ENCODE results near the gene ARHGEF25. TPM values are rescaled to one million over a fixed set of nuclear protein-coding genes. Genes with fewer than 3 reads are reported as not detected.

The ARHGEF25 gene
- total RNA-seq, 1 donor from 2014 or later: 16.8 TPM

GRCh38 chr12:57619434-57620244 is 8.4 kb downstream of the ARHGEF25 start:
- DNase-seq (ENCODE audit: low read depth) (no peak), FAIRE-seq (no peak)
- peaks cover 47% of the 10 kb centered on the region for H3K36me3 Mint-ChIP-seq (ENCODE audit: low read depth, unreplicated experiment)
- H3K4me1 ChIP-seq (ENCODE audit: insufficient read depth, low read length): peaks cover 9% of the 10 kb centered on the region
- H3K4me1 Mint-ChIP-seq (ENCODE audit: low read depth, unreplicated experiment): peaks cover 8% of the 10 kb centered on the region
- H3K27me3 Mint-ChIP-seq (ENCODE audit: low read depth, unreplicated experiment): peaks cover 89% of the 10 kb centered on the region
- H3K9me3 ChIP-seq (ENCODE audit: insufficient read depth, low read depth, low read length): no peaks in the 10 kb centered on the region
- H3K27ac Mint-ChIP-seq (ENCODE audit: unreplicated experiment): no peak overlapping the region
- no peaks in the 10 kb centered on the region for H3K79me2 ChIP-seq (ENCODE audit: insufficient read depth, low read length)
- H3K4me3 Mint-ChIP-seq (ENCODE audit: unreplicated experiment): peak overlapping the region; percentile 60
- peaks cover 52% of the 10 kb centered on the region for H3K27me3 ChIP-seq (ENCODE audit: insufficient read depth, low read length)
- no peak overlapping the region for H3K9ac ChIP-seq (ENCODE audit: low read length)
- no peak overlapping the region for H3K4me2 ChIP-seq (ENCODE audit: low read length)
- H3K9me3 Mint-ChIP-seq (ENCODE audit: unreplicated experiment): peaks cover 5% of the 10 kb centered on the region
- no peak for TF ChIP-seq CTCF (IDR thresholded peaks at IDR 0.05; ENCODE audit: insufficient read depth, low read depth, low read length)
- TF ChIP-seq EZH2 (IDR thresholded peaks at IDR 0.05; ENCODE audit: insufficient read depth, low read length): no peak
- no peak overlapping the region for H2AFZ ChIP-seq (ENCODE audit: low read depth, low read length)
- H3K27ac ChIP-seq (ENCODE audit: low read depth, low read length): no peak overlapping the region
- H3K36me3 ChIP-seq (ENCODE audit: insufficient read depth, low read length): no peaks in the 10 kb centered on the region
- H4K20me1 ChIP-seq (ENCODE audit: insufficient read depth, low read length): peaks cover 24% of the 10 kb centered on the region
- no peak overlapping the region for H3K4me3 ChIP-seq (ENCODE audit: insufficient read depth, low read depth, low read length)

DNA sequence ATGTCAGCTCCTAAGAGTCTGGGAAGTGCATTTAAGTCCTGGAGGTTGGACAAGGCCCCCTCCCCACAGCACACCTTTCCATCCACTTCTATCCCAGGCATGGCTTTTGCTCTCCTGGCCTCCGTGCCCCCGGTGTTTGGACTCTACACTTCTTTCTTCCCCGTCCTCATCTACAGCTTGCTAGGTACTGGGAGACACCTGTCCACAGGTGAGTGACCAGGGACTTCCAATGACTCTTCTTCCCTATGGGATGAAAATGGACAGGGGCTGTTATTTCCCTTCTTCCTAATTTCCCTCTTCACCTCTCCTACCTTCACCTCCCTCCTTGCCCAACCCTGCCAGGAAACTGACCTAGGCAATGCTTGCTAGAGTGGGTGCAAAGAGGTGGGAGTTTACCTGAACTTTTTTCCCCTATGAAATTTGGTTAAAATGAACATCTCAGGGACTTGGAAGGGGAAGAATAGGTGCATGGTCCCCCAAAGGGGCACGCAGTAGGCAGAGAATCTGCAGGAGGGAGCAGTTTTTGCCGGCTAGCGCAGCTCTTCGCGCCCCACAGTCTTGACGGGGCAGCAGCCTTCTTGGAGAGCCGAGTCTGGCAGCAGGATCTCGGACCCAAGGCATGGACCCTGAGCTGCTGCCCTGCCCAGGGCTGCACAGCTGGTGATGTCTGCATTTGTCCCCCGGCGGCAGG is 9.2 kb downstream of the ARHGEF25 start:
- Histone ChIP-seq H3K27me3 (ENCODE audit: insufficient read depth, low read length) (peaks cover 59% of the 10 kb centered on the region), H3K79me2 (ENCODE audit: insufficient read depth, low read length) (no peaks in the 10 kb centered on the region), H3K9me3 (ENCODE audit: insufficient read depth, low read depth, low read length) (no peaks in the 10 kb centered on the region), H3K27ac (ENCODE audit: low read depth, low read length) (no peak overlapping the region), H2AFZ (ENCODE audit: low read depth, low read length) (peak overlapping the region; percentile 40), H3K36me3 (ENCODE audit: insufficient read depth, low read length) (no peaks in the 10 kb centered on the region), H3K4me2 (ENCODE audit: low read length) (peak overlapping the region; percentile 91), H3K4me3 (ENCODE audit: insufficient read depth, low read depth, low read length) (no peak overlapping the region), H4K20me1 (ENCODE audit: insufficient read depth, low read length) (peaks cover 24% of the 10 kb centered on the region), H3K4me1 (ENCODE audit: insufficient read depth, low read length) (peaks cover 9% of the 10 kb centered on the region), H3K9ac (ENCODE audit: low read length) (no peak overlapping the region)
- H3K4me1 Mint-ChIP-seq (ENCODE audit: low read depth, unreplicated experiment): peaks cover 8% of the 10 kb centered on the region
- FAIRE-seq (no peak), DNase-seq (ENCODE audit: low read depth) (no peak)
- H3K4me3 Mint-ChIP-seq (ENCODE audit: unreplicated experiment): no peak overlapping the region
- H3K36me3 Mint-ChIP-seq (ENCODE audit: low read depth, unreplicated experiment): peaks cover 44% of the 10 kb centered on the region
- H3K27ac Mint-ChIP-seq (ENCODE audit: unreplicated experiment): no peak overlapping the region
- H3K27me3 Mint-ChIP-seq (ENCODE audit: low read depth, unreplicated experiment): peaks cover 92% of the 10 kb centered on the region
- no peak for TF ChIP-seq CTCF (IDR thresholded peaks at IDR 0.05; ENCODE audit: insufficient read depth, low read depth, low read length)
- TF ChIP-seq EZH2 (IDR thresholded peaks at IDR 0.05; ENCODE audit: insufficient read depth, low read length): no peak
- H3K9me3 Mint-ChIP-seq (ENCODE audit: unreplicated experiment): peaks cover 5% of the 10 kb centered on the region
